ENCODE data around the gene CDK7.

Gene CDK7

DNA sequence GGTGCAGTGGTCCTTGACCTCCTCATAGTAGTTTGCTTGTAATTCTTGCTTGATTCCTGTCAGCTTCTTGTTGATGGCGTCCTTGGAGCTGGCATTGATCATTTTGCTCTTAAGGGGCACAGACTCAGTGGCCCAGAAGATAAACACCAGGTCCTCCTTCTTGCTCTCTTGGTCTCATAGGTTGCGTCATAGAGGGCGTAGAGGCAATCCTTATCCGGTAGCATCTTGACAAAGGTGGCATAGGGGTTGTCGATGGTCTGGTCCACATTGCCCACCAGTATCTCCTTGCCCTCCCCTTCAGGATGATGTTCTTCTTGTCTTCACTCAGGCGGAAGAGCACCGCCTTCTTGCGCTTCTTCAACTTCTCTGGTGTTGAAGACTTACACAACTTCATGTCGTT, 78.7 kb downstream of the CDK7 start:
- H3K27ac ChIP-seq (ENCODE audit: low read depth, low read length), result no peak overlapping the region
- no peaks in the 10 kb centered on the region for H3K27me3 ChIP-seq (ENCODE audit: control insufficient read depth, low read length)
- no peaks in the 10 kb centered on the region for H3F3A ChIP-seq (ENCODE audit: control insufficient read depth, insufficient read depth)
- H3K9me3 ChIP-seq (ENCODE audit: control insufficient read depth, insufficient read depth, low read length), result peaks cover 12% of the 10 kb centered on the region; the same call in 1 of the 2 replicates
- H3K79me2 ChIP-seq (ENCODE audit: control insufficient read depth, low read length), result no peaks in the 10 kb centered on the region
- peaks cover 9% of the 10 kb centered on the region for H3K4me1 ChIP-seq (ENCODE audit: control insufficient read depth, low read length)
- no peak overlapping the region for H3K4me3 ChIP-seq (ENCODE audit: low read length)
- TF ChIP-seq EZH2phosphoT487 (IDR thresholded peaks at IDR 0.05; ENCODE audit: borderline replicate concordance, low read length), result no peak
- TF ChIP-seq, protein P1, sequence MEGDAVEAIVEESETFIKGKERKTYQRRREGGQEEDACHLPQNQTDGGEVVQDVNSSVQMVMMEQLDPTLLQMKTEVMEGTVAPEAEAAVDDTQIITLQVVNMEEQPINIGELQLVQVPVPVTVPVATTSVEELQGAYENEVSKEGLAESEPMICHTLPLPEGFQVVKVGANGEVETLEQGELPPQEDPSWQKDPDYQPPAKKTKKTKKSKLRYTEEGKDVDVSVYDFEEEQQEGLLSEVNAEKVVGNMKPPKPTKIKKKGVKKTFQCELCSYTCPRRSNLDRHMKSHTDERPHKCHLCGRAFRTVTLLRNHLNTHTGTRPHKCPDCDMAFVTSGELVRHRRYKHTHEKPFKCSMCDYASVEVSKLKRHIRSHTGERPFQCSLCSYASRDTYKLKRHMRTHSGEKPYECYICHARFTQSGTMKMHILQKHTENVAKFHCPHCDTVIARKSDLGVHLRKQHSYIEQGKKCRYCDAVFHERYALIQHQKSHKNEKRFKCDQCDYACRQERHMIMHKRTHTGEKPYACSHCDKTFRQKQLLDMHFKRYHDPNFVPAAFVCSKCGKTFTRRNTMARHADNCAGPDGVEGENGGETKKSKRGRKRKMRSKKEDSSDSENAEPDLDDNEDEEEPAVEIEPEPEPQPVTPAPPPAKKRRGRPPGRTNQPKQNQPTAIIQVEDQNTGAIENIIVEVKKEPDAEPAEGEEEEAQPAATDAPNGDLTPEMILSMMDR (IDR thresholded peaks at IDR 0.05; ENCODE audit: low read depth, low read length, poor library complexity, severe bottlenecking), result no peak
- no peak overlapping the region for H3K4me2 ChIP-seq (ENCODE audit: low read length)
- H3K9me2 ChIP-seq (replicated peaks; ENCODE audit: control insufficient read depth, low read length), result no peaks in the 10 kb centered on the region
- no peaks in the 10 kb centered on the region for H4K20me1 ChIP-seq (ENCODE audit: control insufficient read depth, insufficient read depth, low read depth, low read length)
- H3K36me3 ChIP-seq (ENCODE audit: control insufficient read depth, low read length), result peaks cover 18% of the 10 kb centered on the region

- H4K20me1 ChIP-seq (ENCODE audit: control insufficient read depth, insufficient read depth, low read depth, low read length), result no peaks in the 10 kb centered on the region
- H3K27ac ChIP-seq (ENCODE audit: low read depth, low read length), result no peak overlapping the region
- H3F3A ChIP-seq (ENCODE audit: control insufficient read depth, insufficient read depth), result no peaks in the 10 kb centered on the region
- H3K4me3 ChIP-seq (ENCODE audit: low read length), result no peak overlapping the region
- no peaks in the 10 kb centered on the region for H3K79me2 ChIP-seq (ENCODE audit: control insufficient read depth, low read length)
- peaks cover 9% of the 10 kb centered on the region for H3K4me1 ChIP-seq (ENCODE audit: control insufficient read depth, low read length)
- H3K27me3 ChIP-seq (ENCODE audit: control insufficient read depth, low read length), result no peaks in the 10 kb centered on the region
- H3K9me2 ChIP-seq (replicated peaks; ENCODE audit: control insufficient read depth, low read length), result no peaks in the 10 kb centered on the region
- no peak overlapping the region for H3K4me2 ChIP-seq (ENCODE audit: low read length)
- H3K9me3 ChIP-seq (ENCODE audit: control insufficient read depth, insufficient read depth, low read length), result no peaks in the 10 kb centered on the region; the same call in 1 of the 2 replicates
- no peak for TF ChIP-seq EZH2phosphoT487 (IDR thresholded peaks at IDR 0.05; ENCODE audit: borderline replicate concordance, low read length)
- TF ChIP-seq, protein P1 (IDR thresholded peaks at IDR 0.05; ENCODE audit: low read depth, low read length, poor library complexity, severe bottlenecking), result no peak
- peaks cover 8% of the 10 kb centered on the region for H3K36me3 ChIP-seq (ENCODE audit: control insufficient read depth, low read length)
These were observed 81.3 kb downstream of the CDK7 start for GRCh38 chr5:69315972-69316371.

DNA sequence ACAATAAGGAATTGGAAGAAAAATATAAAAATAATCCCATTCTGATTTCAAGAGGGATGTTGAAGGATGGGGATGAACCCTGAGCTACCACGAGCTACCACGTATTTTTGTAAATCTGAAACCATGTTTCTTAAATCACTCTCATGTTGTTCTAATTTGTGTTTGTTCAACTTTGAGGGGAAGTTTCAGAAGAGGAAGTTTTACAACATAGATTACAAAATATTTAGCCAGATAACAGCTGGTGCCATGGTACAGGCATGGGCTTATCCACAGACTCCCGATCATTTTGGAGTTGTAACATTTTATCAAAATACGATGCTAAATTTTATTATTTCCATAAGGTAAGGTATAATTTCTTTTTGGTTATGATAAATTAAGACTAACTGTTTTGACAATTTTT, 82.7 kb downstream of the CDK7 start:
- H4K20me1 ChIP-seq (ENCODE audit: control insufficient read depth, insufficient read depth, low read depth, low read length), result no peaks in the 10 kb centered on the region
- H3K27ac ChIP-seq (ENCODE audit: low read depth, low read length), result no peak overlapping the region
- no peaks in the 10 kb centered on the region for H3F3A ChIP-seq (ENCODE audit: control insufficient read depth, insufficient read depth)
- H3K27me3 ChIP-seq (ENCODE audit: control insufficient read depth, low read length), result no peaks in the 10 kb centered on the region
- no peaks in the 10 kb centered on the region for H3K79me2 ChIP-seq (ENCODE audit: control insufficient read depth, low read length)
- H3K4me2 ChIP-seq (ENCODE audit: low read length), result no peak overlapping the region
- peaks cover 6% of the 10 kb centered on the region; the same call in 1 of the 2 replicates for H3K36me3 ChIP-seq (ENCODE audit: control insufficient read depth, low read length)
- no peak overlapping the region for H3K4me3 ChIP-seq (ENCODE audit: low read length)
- no peak for TF ChIP-seq EZH2phosphoT487 (IDR thresholded peaks at IDR 0.05; ENCODE audit: borderline replicate concordance, low read length)
- TF ChIP-seq, protein P1 (IDR thresholded peaks at IDR 0.05; ENCODE audit: low read depth, low read length, poor library complexity, severe bottlenecking), result no peak
- no peaks in the 10 kb centered on the region for H3K9me3 ChIP-seq (ENCODE audit: control insufficient read depth, insufficient read depth, low read length)
- H3K9me2 ChIP-seq (replicated peaks; ENCODE audit: control insufficient read depth, low read length), result no peaks in the 10 kb centered on the region
- peaks cover 9% of the 10 kb centered on the region for H3K4me1 ChIP-seq (ENCODE audit: control insufficient read depth, low read length)
